HG03159 (cell line): ENCODE results near the gene ZSWIM9.

Source experiments
- ATAC-seq: cut with Tn5 transposase; IDR thresholded peaks from one replicate; pipeline ENCODE4 v1.9.1; 2021; ENCODE audit warnings: mild to moderate bottlenecking, moderate library complexity; ENCODE audit not compliant: unreplicated experiment

Gene ZSWIM9

GRCh38 chr19:48174445-48175030, 4.1 kb downstream of the ZSWIM9 start:
- no peak for ATAC-seq

DNA sequence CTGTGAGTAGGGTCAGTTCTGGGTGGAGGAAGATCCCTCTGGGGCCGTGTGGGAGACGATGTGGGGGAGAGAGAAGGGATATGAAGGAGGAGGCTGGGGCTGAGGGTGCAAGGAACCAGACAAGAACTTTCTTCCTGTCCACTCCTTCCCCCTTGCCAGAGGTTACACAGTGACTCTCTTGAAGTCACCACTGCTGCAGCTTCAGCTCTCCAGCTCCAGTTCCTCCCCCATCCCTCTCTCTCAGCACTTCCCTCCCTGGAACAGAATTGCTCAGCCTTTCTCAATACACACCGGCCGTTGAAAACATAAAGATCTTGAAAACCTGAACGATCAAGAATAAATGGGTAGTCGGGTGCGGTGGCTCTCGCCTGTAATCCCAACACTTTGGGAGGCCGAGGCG, 5.1 kb downstream of the ZSWIM9 start:
- no peak for ATAC-seq

DNA sequence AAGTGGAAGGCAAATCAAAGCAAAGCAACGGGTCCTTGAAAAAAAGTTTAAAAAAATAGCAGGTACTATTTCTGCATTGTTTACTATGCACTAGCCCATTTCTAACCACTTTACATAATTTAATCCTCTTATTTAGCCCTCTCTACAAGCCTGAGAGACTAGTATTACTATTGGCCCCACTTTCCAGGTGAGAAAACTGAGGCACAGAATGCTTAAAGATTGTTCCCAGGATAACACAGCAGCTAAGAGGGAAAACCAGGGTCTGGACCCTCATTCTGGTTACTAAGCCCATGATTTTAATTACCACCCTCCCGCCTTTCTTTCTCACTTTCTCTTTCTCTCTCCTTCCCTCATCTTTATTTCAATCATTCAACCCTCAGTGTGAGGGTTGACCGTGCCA, 5.7 kb downstream of the ZSWIM9 start:
- ATAC-seq, result no peak

GRCh38 chr19:48181505-48181904, 11.0 kb downstream of the ZSWIM9 start:
- no peak for ATAC-seq

GRCh38 chr19:48182434-48182833, 12.0 kb downstream of the ZSWIM9 start:
- no peak for ATAC-seq

GRCh38 chr19:48183356-48183755, 12.9 kb downstream of the ZSWIM9 start:
- no peak for ATAC-seq

GRCh38 chr19:48186015-48186414, 15.5 kb downstream of the ZSWIM9 start:
- no peak for ATAC-seq

GRCh38 chr19:48186541-48186991, 16.1 kb downstream of the ZSWIM9 start:
- ATAC-seq, result no peak

DNA sequence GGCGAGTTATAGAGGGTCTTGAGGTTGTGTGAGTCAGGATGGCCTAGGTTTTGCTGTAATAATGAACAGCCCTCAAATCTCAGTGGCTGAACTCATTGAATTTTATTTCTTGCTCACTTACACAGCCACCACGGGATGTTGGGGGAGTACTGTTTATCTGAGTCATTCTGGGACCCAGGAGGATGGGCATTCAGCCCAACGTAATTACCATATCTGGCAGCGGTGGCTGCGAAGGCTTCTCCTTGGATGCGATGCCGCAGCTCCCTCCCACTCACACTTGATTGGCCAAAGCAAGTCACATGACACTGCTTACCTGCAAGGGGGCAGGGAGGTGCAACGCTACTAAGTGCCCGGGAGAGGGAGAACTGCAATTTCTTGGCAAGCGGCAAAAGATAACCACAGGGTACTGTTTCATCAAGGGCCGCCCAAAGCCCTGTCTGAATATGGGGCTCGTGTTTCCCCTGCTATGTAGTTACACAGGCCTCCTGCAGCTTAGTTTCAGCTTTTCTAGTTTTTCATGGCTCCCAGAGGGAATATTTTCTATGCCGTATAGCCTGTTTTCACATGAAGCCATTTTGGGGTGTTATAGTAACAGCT, 19.9 kb downstream of the ZSWIM9 start:
- no peak for ATAC-seq

DNA sequence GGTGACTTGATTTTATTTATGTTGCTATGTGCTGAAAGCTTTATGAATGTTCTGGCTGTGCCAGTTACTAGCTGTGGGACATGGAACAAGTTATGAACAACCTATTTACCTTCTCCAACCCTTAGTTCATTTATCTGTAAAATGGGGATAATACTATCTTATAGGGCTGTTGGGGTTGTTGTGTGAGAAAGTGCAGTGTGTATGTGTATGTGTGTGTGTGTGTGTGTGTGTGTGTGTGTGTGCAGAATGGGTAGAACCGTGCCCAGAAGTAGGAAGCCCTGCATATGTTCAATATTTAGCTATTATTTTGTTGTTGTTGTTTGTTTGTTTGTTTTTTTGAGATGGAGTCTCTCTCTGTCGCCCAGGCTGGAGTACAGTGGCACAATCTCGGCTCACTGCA, 20.4 kb downstream of the ZSWIM9 start:
- no peak for ATAC-seq

DNA sequence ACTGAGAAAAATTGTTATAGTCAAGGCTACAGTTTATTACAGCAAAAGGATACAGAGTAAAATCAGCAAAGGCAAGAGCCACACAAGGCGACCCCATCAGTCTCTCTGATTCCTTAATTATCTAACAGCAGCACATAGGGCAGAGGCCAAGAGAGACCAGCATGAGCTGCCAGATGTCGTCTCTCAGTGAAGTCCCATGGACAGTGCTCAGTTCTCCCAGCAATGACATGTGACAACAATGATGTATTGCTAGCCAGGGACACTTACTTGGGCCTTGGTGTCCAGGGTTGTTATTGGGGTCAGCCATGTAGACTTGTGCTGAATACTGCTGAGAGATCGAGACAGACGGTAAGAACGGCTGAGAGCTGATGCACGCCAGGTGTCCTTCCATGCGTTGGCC, 22.3 kb downstream of the ZSWIM9 start:
- no peak for ATAC-seq

DNA sequence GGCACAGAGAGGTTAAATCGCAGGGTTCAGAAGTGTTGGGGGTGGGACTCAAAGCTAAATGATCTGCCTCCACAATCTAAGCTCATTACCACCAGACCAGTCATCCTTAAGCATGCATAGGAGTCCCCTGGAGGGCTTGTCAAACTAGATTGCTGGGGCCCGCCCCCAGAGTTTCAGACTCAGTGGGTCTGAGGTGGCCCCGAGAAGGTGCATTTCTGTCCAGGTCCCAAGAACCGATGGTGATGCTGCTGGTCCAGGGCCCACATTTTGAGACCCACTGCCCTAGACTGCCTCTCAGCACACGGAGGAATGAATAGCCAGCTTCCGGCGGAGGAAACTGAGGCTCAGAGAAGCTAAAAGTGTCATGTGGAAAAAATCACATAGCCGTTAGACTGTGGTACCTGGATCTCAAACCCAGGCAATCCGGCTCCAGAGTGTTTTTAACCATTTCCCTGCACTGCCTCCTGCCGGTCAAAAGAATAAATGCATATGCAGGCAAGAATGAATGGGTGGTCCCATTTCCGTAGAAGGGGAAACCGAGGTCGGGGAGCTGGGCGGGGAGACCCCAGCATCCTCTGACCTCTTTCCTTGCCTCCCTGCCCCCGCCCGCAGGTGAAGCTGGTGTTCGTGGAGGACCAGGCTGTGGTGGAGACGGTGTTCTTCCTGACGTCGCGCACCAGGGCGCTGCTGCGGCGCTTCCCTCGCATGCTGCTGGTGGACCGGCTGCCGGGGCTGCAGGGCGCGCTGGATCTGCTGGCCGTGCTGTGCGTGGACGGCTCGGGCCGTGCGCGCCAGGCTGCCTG, 23.8 kb downstream of the ZSWIM9 start:
- ATAC-seq, result no peak

DNA sequence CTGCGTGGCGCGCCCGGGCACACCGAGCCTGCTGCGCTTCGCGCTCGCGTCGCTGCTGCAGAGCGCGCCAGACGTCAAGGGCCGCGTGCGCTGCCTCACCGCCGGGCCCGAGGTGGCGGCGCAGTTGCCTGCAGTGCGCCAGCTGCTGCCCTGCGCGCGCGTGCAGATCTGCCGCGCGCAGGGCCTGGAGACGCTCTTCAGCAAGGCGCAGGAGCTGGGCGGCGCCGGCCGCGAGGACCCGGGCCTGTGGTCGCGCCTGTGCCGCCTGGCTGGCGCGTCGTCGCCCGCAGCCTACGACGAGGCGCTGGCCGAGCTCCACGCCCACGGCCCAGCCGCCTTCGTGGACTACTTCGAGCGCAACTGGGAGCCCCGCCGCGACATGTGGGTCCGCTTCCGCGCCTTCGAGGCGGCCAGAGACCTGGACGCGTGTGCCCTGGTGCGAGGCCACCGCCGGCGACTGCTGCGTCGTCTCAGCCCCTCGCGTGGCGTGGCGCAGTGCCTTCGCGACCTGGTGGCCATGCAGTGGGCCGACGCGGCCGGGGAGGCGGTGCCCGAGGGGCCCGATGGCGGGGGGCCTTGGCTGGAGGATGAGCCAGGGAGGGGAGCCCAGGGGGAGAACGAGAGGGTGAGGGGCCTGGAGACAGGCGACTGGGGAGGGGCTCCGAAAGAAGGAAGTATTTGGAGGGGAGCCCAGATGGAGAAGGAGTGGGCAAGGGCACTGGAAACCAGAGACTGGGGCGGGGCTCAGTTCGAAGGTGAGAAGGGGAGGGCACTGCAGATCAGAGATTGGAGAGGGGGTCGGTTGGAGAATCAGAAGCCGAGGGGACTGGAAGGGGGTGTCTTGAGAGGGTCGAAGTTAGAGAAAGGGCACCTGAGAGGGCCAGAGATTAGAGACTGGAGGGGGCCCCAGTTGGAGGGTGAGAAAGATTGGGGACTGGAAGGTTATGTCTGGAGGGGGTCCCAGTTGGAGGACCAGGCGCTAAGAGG, 24.7 kb downstream of the ZSWIM9 start:
- no peak for ATAC-seq

DNA sequence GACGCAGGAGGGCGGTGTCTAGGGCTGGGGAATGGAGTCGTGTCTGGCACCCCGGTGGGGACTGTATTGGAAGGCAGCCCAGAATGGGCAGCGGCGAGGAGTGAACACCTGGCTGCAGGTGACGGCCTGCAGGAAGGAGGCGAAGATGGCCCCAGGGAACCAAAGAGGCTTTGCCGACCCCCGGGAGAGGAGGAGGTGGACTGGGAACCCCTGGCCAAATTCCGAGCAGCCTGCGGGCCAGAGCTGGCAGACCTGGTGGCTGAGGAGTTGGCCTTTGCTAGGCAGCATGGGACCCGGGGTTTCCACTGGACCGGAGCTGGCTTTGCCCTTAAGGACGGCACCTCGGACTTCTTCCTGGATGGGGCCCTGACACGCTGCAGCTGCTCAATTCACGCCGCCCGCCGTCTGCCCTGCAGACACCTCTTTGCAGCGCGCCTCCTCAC, 25.9 kb downstream of the ZSWIM9 start:
- no peak for ATAC-seq

- no peak for ATAC-seq
Measured at GRCh38 chr19:48196933-48197665, 26.6 kb downstream of the ZSWIM9 start.

DNA sequence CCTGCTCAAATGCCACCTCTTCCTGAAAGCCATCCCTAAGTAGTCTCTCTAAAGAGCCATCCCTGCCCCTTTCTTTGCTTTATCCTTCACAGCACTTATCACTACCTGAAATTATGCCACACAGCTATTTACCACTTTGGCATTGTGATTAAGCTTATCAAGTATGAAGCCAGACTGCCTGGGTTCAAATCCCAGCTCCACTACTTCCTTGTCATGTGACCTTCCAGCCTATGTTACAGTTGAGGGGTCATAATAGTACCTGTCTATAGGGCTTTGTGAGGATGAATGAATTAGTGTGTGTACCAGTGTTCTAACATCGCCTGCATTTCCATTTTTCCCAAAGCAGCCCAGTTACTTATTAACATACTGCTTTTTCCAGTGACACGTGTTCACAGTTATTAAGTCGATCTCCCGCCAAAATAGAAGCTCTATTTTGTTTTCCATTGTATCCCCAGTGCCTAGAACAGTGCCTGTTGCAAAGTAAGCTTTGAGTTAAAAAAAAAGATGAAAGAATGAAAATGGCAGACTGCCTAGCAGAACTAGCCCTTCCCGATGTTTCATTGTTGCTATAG, 32.8 kb downstream of the ZSWIM9 start:
- no peak for ATAC-seq

DNA sequence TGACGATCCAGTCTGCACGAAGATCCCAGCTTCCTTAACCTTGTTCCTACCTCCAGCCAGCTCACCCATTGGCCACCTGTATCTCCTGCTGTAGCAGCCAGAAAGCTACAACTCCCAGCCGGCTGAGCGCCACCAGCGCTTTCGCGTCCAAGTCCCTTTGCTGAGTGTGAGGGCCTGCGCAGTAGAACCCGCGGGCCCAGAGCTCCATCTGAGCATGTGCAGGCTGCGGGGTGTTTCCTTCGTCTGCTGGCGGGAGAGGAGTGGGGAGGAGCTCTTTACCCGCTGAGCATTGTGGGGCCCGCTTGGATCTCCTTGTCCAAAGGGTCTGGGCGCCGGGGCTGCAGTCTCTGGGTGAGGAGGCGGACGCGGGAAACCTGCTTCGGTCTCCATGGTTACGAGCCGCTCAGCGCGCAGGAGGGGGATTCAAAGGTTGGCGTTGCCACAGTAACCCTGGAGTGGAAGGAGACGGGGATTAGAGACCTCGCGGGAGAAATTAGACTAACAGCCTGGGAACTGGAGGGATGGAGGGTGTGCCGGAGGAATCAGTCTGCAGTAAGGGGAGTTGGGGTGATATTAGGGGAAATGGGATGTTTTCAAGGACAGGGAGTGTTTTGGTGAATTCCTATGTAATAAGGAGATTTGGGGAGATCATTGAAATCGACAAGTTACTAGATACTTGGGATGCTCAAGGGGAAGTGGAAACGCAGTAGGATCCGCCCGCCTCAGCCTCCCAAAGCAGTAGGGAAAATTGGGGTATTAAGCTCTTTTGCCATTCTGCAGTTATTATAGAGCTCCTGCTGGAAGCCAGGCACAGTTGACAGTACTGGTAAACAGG, 33.5 kb downstream of the ZSWIM9 start:
- ATAC-seq, result peak; percentile 95

DNA sequence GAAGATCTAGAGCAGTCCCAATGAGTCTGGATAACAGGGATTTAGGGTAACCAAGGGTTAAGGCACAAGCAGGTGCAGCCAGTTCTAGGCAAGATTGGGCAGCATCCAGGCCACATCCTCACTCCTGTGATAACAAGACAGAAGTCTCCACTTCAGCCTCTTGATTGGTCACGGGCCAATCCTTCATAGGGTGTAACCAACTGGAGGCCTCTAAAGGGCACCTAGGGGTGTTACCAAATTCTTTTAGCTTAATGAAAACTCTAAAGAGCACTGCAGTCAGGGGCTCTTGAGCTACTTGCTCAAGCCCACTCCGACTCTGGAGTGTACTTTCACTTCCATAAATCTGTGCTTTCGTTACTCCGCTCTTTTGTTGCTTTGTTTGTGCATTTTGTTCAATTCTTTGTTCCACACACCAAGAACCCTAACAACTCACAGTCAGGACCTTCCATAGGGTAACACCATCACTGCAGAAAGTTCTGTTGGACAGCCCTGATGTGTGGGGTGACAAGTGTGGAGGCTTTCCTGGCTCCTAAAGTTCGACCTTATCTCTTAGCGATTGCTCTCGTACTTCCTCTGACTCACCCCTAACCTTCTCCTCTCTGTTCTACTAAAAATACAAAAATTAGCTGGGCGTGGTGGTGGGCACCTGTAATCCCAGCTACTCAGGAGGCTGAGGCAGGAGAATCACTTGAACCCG, 36.1 kb downstream of the ZSWIM9 start:
- ATAC-seq, result no peak
